GM23338 (cell line): ENCODE results near the gene GCK. TPM values are rescaled to one million over a fixed set of nuclear protein-coding genes. Genes with fewer than 3 reads are reported as not detected.

Experiments
- ATAC-seq: fragments of 200-7000 bp; cut with Tn5 transposase; 3 replicates; pipeline ENCODE4 v1.9.1; 2020
- DNase-seq: peaks from one replicate; pipeline ENCODE4 v3.0.0-alpha.2; 2015; ENCODE audit warnings: low spot score
- H2AFZ ChIP-seq: fragments of 200-600 bp; sonication (generic); 2 replicates; pipeline ENCODE4 v1.8.0; 2016; ENCODE audit warnings: antibody characterized with exemption, mild to moderate bottlenecking, moderate library complexity
- H3F3A ChIP-seq: fragments of 200-600 bp; sonication (generic); replicated peaks from 2 replicates; pipeline ENCODE4 v1.8.0; 2017; ENCODE audit warnings: antibody characterized with exemption, mixed run types, low read depth
- H3K27ac ChIP-seq: fragments of 200-600 bp; sonication (generic); 2 replicates; pipeline ENCODE4 v1.6.1; 2016; ENCODE audit warnings: low read depth
- H3K27me3 ChIP-seq: fragments of 200-600 bp; sonication (generic); 2 replicates; pipeline ENCODE4 v1.8.0; 2016; ENCODE audit warnings: mild to moderate bottlenecking, mixed run types, moderate library complexity; ENCODE audit not compliant: insufficient read depth
- H3K36me3 ChIP-seq: fragments of 200-600 bp; sonication (generic); 2 replicates; pipeline ENCODE4 v1.8.0; 2016; ENCODE audit warnings: mild to moderate bottlenecking; ENCODE audit not compliant: insufficient read depth
- H3K4me1 ChIP-seq: fragments of 200-600 bp; sonication (generic); 2 replicates; pipeline ENCODE4 v1.8.0; 2016; ENCODE audit warnings: mild to moderate bottlenecking, moderate library complexity; ENCODE audit not compliant: insufficient read depth
- H3K4me2 ChIP-seq: fragments of 200-600 bp; sonication (generic); 2 replicates; pipeline ENCODE4 v1.7.1; 2017; ENCODE audit warnings: mixed run types
- H3K4me3 ChIP-seq: fragments of 200-600 bp; sonication (generic); 2 replicates; pipeline ENCODE4 v1.6.1; 2016; ENCODE audit warnings: mixed run types
- H3K79me2 ChIP-seq: fragments of 200-600 bp; sonication (generic); replicated peaks from 2 replicates; pipeline ENCODE4 v1.8.0; 2017; ENCODE audit warnings: mild to moderate bottlenecking; ENCODE audit not compliant: insufficient read depth
- H3K9me2 ChIP-seq: fragments of 200-600 bp; sonication (generic); 2 replicates; pipeline ENCODE4 v1.8.0; 2017; ENCODE audit not compliant: insufficient read depth
- H4K20me1 ChIP-seq: fragments of 200-600 bp; sonication (generic); replicated peaks from 2 replicates; pipeline ENCODE4 v1.8.0; 2017; ENCODE audit warnings: mild to moderate bottlenecking; ENCODE audit not compliant: insufficient read depth
- H3K27ac Mint-ChIP-seq: 2 replicates; pipeline ENCODE4 v1.8.0; 2020; ENCODE audit warnings: inconsistent platforms, mild to moderate bottlenecking, moderate library complexity, mixed read lengths
- H3K27me3 Mint-ChIP-seq: 3 replicates; pipeline ENCODE4 v1.8.0; 2022; ENCODE audit warnings: low read depth, mild to moderate bottlenecking, moderate library complexity, mixed read lengths, inconsistent platforms; ENCODE audit not compliant: insufficient read depth, poor library complexity
- H3K36me3 Mint-ChIP-seq: 3 replicates; pipeline ENCODE4 v1.8.0; 2021; ENCODE audit warnings: low read depth, mild to moderate bottlenecking, inconsistent platforms, moderate library complexity, mixed read lengths
- H3K4me1 Mint-ChIP-seq: 3 replicates; pipeline ENCODE4 v1.8.0; 2020; ENCODE audit warnings: mild to moderate bottlenecking, inconsistent platforms, mixed read lengths
- H3K4me3 Mint-ChIP-seq: 3 replicates; pipeline ENCODE4 v1.8.0; 2021; ENCODE audit warnings: moderate library complexity, mild to moderate bottlenecking, inconsistent platforms, mixed read lengths
- H3K9me3 Mint-ChIP-seq: 3 replicates; pipeline ENCODE4 v1.8.0; 2020; ENCODE audit warnings: moderate library complexity, mild to moderate bottlenecking, inconsistent platforms, mixed read lengths
- CREB1 ChIP-seq: fragments of 250-450 bp; sonication (Bioruptor Pico); IDR thresholded peaks from 2 replicates; pipeline ENCODE4 v1.5.0; 2020; ENCODE audit warnings: low read depth, mild to moderate bottlenecking, moderate library complexity
- EZH2 ChIP-seq: fragments of 200-600 bp; sonication (generic); IDR thresholded peaks from one replicate; pipeline ENCODE4 v1.8.0; 2017; ENCODE audit warnings: antibody characterized with exemption, mild to moderate bottlenecking, low read depth; ENCODE audit not compliant: unreplicated experiment
- JUNB ChIP-seq: IDR thresholded peaks from one replicate; pipeline ENCODE4 v1.6.1; 2016; ENCODE audit warnings: antibody characterized with exemption; ENCODE audit not compliant: unreplicated experiment
- POLR2AphosphoS5 ChIP-seq: IDR thresholded peaks from 2 replicates; pipeline ENCODE4 v1.6.1; 2016; ENCODE audit warnings: antibody characterized with exemption, low read depth
- ZNF114 ChIP-seq: fragments of 250-450 bp; sonication (Bioruptor Pico); IDR thresholded peaks from 2 replicates; pipeline ENCODE4 v1.5.0; 2020; ENCODE audit warnings: mild to moderate bottlenecking, moderate library complexity
- polyA plus RNA-seq: library from polyadenylated mRNA; unstranded; fragments of >200 nt; fragmentation: Nextera tagmentation; extraction: Ambion mirVana; gene quantifications from 2 replicates; pipeline ENCODE4 v1.2.1, GENCODE V29; 2016
- total RNA-seq: library from RNA; depleted of rRNA; stranded (reverse); fragments of >200 nt; shearing (Covaris generic); gene quantifications from 2 replicates; pipeline ENCODE4 v1.2.3, GENCODE V29; 2014
- TF ChIP-seq, protein P1 (sequence below), 2 experiments: fragments of 200-600 bp in 1 of 2; sonication (generic) in 1 of 2; conservative IDR thresholded peaks; 2 replicates each; pipeline versions ENCODE4 v1.5.1 to v1.6.1; 2016 to 2017; ENCODE audit warnings: antibody characterized with exemption in 2 of 2, low read depth in 2 of 2, mild to moderate bottlenecking in 2 of 2, moderate library complexity in 1 of 2
- TF ChIP-seq, protein P2 (sequence below): IDR thresholded peaks from one replicate; pipeline ENCODE4 v1.6.1; 2018; ENCODE audit warnings: antibody characterized with exemption; ENCODE audit not compliant: unreplicated experiment
- TF ChIP-seq, protein P3 (sequence below): IDR thresholded peaks from 2 replicates; pipeline ENCODE4 v1.6.1; 2016; ENCODE audit warnings: antibody characterized with exemption
- TF ChIP-seq, protein P4 (sequence below): fragments of 250-450 bp; sonication (Bioruptor Pico); IDR thresholded peaks from 2 replicates; pipeline ENCODE4 v1.5.0; 2020; ENCODE audit warnings: mild to moderate bottlenecking, moderate library complexity

Gene GCK
- total and polyA plus RNA-seq, 2 experiments from 2014 or later = 6.1 to 7.3 TPM

DNA sequence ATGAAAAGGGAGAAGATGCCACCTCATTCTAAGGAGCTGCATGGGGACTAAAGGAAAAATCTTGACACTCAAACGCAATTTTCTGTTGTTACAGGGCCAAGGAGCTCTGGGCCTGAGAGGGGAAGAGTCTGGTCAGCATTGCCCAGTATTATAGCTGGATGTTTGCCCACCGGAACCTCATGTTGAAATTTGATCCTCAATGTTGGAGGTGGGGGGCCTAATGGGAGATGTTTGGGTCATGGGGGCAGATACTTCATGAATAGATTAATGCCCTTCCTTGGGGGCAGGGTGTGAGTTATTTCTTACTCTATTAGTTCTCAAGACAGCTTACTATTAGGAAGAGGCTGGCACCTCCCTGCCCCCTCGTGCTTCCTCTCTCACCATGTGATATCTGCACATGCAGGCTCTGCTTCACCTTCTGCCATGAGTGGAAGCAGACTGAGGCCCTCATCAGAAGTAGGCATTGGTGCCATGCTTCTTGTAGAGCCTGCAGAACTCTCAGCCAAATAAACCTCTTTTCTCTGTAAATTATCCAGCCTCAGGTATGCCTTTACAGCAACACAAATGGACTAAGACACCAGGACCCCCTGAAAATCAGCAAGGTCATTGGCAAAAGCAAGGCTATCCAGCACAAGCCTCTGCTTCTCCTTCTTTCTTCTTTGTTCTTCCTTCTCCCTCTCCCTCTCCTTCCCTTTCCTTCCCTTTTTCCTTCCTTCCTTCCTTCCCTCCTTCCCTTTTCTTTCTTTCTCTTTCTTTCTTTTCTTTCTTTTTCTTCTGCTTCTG lies 15.1 kb downstream of the GCK start:
- H3K27ac Mint-ChIP-seq = no peak overlapping the region
- Histone ChIP-seq H3K79me2 (no peaks in the 10 kb centered on the region), H3K36me3 (no peaks in the 10 kb centered on the region), H3K4me3 (no peak overlapping the region), H3K4me2 (no peak overlapping the region), H4K20me1 (no peaks in the 10 kb centered on the region), H3F3A (no peaks in the 10 kb centered on the region), H3K9me2 (no peaks in the 10 kb centered on the region), H3K4me1 (no peaks in the 10 kb centered on the region), H3K27ac (no peak overlapping the region), H3K27me3 (no peaks in the 10 kb centered on the region), H2AFZ (no peak overlapping the region)
- H3K4me3 Mint-ChIP-seq = no peak overlapping the region
- H3K27me3 Mint-ChIP-seq = peaks cover 7% of the 10 kb centered on the region
- no peak for DNase-seq
- no peaks in the 10 kb centered on the region for H3K36me3 Mint-ChIP-seq
- no peaks in the 10 kb centered on the region for H3K9me3 Mint-ChIP-seq
- peaks cover 7% of the 10 kb centered on the region; the same call in 2 of the 3 replicates for H3K4me1 Mint-ChIP-seq
- ATAC-seq = no peak
- TF ChIP-seq ZNF114 (CRISPR knock-in tag) (no peak), EZH2 (no peak), JUNB (no peak), POLR2AphosphoS5 (no peak), CREB1 (CRISPR knock-in tag) (no peak)
- TF ChIP-seq, protein P1, sequence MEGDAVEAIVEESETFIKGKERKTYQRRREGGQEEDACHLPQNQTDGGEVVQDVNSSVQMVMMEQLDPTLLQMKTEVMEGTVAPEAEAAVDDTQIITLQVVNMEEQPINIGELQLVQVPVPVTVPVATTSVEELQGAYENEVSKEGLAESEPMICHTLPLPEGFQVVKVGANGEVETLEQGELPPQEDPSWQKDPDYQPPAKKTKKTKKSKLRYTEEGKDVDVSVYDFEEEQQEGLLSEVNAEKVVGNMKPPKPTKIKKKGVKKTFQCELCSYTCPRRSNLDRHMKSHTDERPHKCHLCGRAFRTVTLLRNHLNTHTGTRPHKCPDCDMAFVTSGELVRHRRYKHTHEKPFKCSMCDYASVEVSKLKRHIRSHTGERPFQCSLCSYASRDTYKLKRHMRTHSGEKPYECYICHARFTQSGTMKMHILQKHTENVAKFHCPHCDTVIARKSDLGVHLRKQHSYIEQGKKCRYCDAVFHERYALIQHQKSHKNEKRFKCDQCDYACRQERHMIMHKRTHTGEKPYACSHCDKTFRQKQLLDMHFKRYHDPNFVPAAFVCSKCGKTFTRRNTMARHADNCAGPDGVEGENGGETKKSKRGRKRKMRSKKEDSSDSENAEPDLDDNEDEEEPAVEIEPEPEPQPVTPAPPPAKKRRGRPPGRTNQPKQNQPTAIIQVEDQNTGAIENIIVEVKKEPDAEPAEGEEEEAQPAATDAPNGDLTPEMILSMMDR (conservative IDR thresholded peaks at IDR 0.05; ENCODE audit: low read depth in 2 of 2) = no peak
- TF ChIP-seq, protein P2, sequence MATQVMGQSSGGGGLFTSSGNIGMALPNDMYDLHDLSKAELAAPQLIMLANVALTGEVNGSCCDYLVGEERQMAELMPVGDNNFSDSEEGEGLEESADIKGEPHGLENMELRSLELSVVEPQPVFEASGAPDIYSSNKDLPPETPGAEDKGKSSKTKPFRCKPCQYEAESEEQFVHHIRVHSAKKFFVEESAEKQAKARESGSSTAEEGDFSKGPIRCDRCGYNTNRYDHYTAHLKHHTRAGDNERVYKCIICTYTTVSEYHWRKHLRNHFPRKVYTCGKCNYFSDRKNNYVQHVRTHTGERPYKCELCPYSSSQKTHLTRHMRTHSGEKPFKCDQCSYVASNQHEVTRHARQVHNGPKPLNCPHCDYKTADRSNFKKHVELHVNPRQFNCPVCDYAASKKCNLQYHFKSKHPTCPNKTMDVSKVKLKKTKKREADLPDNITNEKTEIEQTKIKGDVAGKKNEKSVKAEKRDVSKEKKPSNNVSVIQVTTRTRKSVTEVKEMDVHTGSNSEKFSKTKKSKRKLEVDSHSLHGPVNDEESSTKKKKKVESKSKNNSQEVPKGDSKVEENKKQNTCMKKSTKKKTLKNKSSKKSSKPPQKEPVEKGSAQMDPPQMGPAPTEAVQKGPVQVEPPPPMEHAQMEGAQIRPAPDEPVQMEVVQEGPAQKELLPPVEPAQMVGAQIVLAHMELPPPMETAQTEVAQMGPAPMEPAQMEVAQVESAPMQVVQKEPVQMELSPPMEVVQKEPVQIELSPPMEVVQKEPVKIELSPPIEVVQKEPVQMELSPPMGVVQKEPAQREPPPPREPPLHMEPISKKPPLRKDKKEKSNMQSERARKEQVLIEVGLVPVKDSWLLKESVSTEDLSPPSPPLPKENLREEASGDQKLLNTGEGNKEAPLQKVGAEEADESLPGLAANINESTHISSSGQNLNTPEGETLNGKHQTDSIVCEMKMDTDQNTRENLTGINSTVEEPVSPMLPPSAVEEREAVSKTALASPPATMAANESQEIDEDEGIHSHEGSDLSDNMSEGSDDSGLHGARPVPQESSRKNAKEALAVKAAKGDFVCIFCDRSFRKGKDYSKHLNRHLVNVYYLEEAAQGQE = no peak
- TF ChIP-seq, protein P3, sequence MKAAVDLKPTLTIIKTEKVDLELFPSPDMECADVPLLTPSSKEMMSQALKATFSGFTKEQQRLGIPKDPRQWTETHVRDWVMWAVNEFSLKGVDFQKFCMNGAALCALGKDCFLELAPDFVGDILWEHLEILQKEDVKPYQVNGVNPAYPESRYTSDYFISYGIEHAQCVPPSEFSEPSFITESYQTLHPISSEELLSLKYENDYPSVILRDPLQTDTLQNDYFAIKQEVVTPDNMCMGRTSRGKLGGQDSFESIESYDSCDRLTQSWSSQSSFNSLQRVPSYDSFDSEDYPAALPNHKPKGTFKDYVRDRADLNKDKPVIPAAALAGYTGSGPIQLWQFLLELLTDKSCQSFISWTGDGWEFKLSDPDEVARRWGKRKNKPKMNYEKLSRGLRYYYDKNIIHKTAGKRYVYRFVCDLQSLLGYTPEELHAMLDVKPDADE = no peak
- TF ChIP-seq, protein P4, sequence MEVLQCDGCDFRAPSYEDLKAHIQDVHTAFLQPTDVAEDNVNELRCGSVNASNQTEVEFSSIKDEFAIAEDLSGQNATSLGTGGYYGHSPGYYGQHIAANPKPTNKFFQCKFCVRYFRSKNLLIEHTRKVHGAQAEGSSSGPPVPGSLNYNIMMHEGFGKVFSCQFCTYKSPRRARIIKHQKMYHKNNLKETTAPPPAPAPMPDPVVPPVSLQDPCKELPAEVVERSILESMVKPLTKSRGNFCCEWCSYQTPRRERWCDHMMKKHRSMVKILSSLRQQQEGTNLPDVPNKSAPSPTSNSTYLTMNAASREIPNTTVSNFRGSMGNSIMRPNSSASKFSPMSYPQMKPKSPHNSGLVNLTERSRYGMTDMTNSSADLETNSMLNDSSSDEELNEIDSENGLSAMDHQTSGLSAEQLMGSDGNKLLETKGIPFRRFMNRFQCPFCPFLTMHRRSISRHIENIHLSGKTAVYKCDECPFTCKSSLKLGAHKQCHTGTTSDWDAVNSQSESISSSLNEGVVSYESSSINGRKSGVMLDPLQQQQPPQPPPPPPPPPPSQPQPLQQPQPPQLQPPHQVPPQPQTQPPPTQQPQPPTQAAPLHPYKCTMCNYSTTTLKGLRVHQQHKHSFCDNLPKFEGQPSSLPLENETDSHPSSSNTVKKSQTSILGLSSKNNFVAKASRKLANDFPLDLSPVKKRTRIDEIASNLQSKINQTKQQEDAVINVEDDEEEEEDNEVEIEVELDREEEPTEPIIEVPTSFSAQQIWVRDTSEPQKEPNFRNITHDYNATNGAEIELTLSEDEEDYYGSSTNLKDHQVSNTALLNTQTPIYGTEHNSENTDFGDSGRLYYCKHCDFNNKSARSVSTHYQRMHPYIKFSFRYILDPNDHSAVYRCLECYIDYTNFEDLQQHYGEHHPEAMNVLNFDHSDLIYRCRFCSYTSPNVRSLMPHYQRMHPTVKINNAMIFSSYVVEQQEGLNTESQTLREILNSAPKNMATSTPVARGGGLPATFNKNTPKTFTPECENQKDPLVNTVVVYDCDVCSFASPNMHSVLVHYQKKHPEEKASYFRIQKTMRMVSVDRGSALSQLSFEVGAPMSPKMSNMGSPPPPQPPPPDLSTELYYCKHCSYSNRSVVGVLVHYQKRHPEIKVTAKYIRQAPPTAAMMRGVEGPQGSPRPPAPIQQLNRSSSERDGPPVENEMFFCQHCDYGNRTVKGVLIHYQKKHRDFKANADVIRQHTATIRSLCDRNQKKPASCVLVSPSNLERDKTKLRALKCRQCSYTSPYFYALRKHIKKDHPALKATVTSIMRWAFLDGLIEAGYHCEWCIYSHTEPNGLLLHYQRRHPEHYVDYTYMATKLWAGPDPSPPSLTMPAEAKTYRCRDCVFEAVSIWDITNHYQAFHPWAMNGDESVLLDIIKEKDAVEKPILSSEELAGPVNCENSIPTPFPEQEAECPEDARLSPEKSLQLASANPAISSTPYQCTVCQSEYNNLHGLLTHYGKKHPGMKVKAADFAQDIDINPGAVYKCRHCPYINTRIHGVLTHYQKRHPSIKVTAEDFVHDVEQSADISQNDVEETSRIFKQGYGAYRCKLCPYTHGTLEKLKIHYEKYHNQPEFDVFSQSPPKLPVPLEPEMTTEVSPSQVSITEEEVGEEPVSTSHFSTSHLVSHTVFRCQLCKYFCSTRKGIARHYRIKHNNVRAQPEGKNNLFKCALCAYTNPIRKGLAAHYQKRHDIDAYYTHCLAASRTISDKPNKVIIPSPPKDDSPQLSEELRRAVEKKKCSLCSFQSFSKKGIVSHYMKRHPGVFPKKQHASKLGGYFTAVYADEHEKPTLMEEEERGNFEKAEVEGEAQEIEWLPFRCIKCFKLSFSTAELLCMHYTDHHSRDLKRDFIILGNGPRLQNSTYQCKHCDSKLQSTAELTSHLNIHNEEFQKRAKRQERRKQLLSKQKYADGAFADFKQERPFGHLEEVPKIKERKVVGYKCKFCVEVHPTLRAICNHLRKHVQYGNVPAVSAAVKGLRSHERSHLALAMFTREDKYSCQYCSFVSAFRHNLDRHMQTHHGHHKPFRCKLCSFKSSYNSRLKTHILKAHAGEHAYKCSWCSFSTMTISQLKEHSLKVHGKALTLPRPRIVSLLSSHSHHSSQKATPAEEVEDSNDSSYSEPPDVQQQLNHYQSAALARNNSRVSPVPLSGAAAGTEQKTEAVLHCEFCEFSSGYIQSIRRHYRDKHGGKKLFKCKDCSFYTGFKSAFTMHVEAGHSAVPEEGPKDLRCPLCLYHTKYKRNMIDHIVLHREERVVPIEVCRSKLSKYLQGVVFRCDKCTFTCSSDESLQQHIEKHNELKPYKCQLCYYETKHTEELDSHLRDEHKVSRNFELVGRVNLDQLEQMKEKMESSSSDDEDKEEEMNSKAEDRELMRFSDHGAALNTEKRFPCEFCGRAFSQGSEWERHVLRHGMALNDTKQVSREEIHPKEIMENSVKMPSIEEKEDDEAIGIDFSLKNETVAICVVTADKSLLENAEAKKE (CRISPR knock-in tag) = no peak
